Transverse colon (tissue), 4 donors: Measurements from ENCODE around the gene GMPR2. TPM values are rescaled to one million over a fixed set of nuclear protein-coding genes. Genes with fewer than 3 reads are reported as not detected.

ENCODE experiments used
- DNase-seq: peaks from one replicate; pipeline ENCODE4 v3.0.0-alpha.2; 2019
- H3K27ac ChIP-seq, 4 donors: fragments of 200-600 bp; sonication (generic); 2 replicates each; pipeline ENCODE4 v1.5.1; 2016 to 2018; ENCODE audit warnings: inconsistent platforms in 4 of 4
- H3K27me3 ChIP-seq: fragments of 200-600 bp; sonication (generic); 2 replicates; pipeline ENCODE4 v1.5.1; 2017; ENCODE audit warnings: inconsistent platforms
- H3K36me3 ChIP-seq, 4 donors: fragments of 200-600 bp; sonication (generic); 2 replicates each; pipeline ENCODE4 v1.5.1; 2017 to 2019; ENCODE audit warnings: inconsistent platforms in 4 of 4
- H3K4me1 ChIP-seq, 4 donors: fragments of 200-600 bp; sonication (generic); 2 replicates each; pipeline ENCODE4 v1.5.1; 2017 to 2020; ENCODE audit warnings: inconsistent platforms in 4 of 4
- H3K4me3 ChIP-seq, 4 donors: fragments of 200-600 bp; sonication (generic); 1 replicate in 1 of 4; 2 replicates in 3 of 4; pipeline versions ENCODE4 v1.5.1 to v1.6.1; 2017 to 2019; ENCODE audit warnings: inconsistent platforms in 4 of 4
- H3K9me3 ChIP-seq, 2 donors: fragments of 200-600 bp; sonication (generic); 2 replicates each; pipeline ENCODE4 v1.5.1; 2017 to 2019; ENCODE audit warnings: inconsistent platforms in 2 of 2
- CTCF ChIP-seq, 5 experiments: fragments of 200-600 bp in 3 of 5; fragments of 450-650 bp in 2 of 5; sonication (generic) in 3 of 5; IDR thresholded peaks; 1 replicate in 2 of 5; 2 replicates in 3 of 5; pipeline ENCODE4 v1.5.1; 2016 to 2017; ENCODE audit warnings: antibody characterized with exemption in 5 of 5, inconsistent platforms in 3 of 5, mild to moderate bottlenecking in 2 of 5, moderate library complexity in 1 of 5
- EP300 ChIP-seq: sonication (generic); formaldehyde crosslinking; IDR thresholded peaks from one replicate; pipeline ENCODE4 v1.6.1; 2017; ENCODE audit warnings: antibody characterized with exemption, low read depth
- POLR2A ChIP-seq: fragments of 450-650 bp; IDR thresholded peaks from one replicate; pipeline ENCODE4 v1.6.1; 2016; ENCODE audit warnings: antibody characterized with exemption, mild to moderate bottlenecking, moderate library complexity
- POLR2AphosphoS5 ChIP-seq, 3 donors: sonication (generic); formaldehyde crosslinking; IDR thresholded peaks; one replicate each; pipeline ENCODE4 v1.6.1; 2016; ENCODE audit warnings: antibody characterized with exemption in 3 of 3
- WGBS, 2 donors: methylation state at CpG; one replicate each; pipeline ENCODE4 v1.1.5; 2018; ENCODE audit warnings: low coverage in 1 of 2; 5-methylcytosine and 5-hydroxymethylcytosine counted together
- in situ Hi-C, 4 donors: fragments of 200-750 bp; cut with MboI; loops; one replicate each; pipeline versions ENCODE4 v1.15.0 to v1.15.1; 2017; ENCODE audit warnings: low sequenced_read_pairs in 3 of 4, low pct_ligation_motif_present in 1 of 4, low pct_unique_long_range_greater_than_20kb in 1 of 4
- intact Hi-C: fragments of 100-400 bp; cut with DNase I; formaldehyde crosslinking; loops from one replicate; pipeline ENCODE4 v1.15.1; 2023; ENCODE audit warnings: low total_unique reads
- total RNA-seq, 4 donors: library from RNA; depleted of rRNA; stranded (reverse); fragments of >200 nt; gene quantifications; one replicate each; pipeline ENCODE4 v1.1.0, GENCODE V29; 2016

Gene GMPR2
- total RNA-seq, result 10 to 100 TPM in 3 of 4 donors, 1 to 10 TPM in 1; 4.2 to 72.5 (median 46.3) TPM

- no peak for DNase-seq
- Histone ChIP-seq H3K4me3 (peak within 1 kb of the TSS; percentile 55 to 87 (median 74)), H3K9me3 (no peaks in the 10 kb centered on the region), H3K4me1 (peaks cover 16 to 29% (median 23%) of the 10 kb centered on the region in 4 donors), H3K27me3 (no peaks in the 10 kb centered on the region), H3K36me3 (peaks cover 0 to 12% (median 6%) of the 10 kb centered on the region in 4 donors), H3K27ac (peak within 1 kb of the TSS; percentile 86 to 96 (median 92))
- WGBS, 2 donors, result 5 to 71% methylated on average over 1 to 38 of the region's 38 CpGs
- in situ Hi-C loops, result loop anchor here in 3 of 4 donors (25.0 kb wide), 1 partner anchor 204 kb away; the partner anchor contains the start of genes CBLN3 (in 3 of the 3), KHNYN (in 3 of the 3) and SDR39U1 (in 3 of the 3)
- intact Hi-C loops, result loop anchor here (5.0 kb wide), 1 partner anchor 209 kb away; the partner anchor contains the start of gene SDR39U1
- TF ChIP-seq POLR2A (peak; percentile 22), POLR2AphosphoS5 (IDR thresholded peaks at IDR 0.05) (peak in 2 of 3 donors; percentile 61 to 62), EP300 (no peak), CTCF (IDR thresholded peaks at IDR 0.05) (no peak)
These were observed at the start of gene GMPR2 for GRCh38 chr14:24232645-24233537. Gene GMPR2, plus strand, starts transcription at chr14:24232929. Its CDS starts 325 bp downstream, at chr14:24233254.

- intact Hi-C loops (no loop called here), in situ Hi-C loops (no loop called here)
- H3K36me3 ChIP-seq, result peaks cover 0 to 27% (median 0%) of the 10 kb centered on the region in 4 donors
- DNase-seq, result no peak
- WGBS, 2 donors, result 97% methylated on average over 14 of the region's 15 CpGs; no CpG with 5 or more reads in 1 of the 2 donors
- no peak overlapping the region for H3K27ac ChIP-seq
- H3K4me1 ChIP-seq, result peaks cover 12 to 19% (median 14%) of the 10 kb centered on the region in 4 donors
- H3K27me3 ChIP-seq, result no peaks in the 10 kb centered on the region
- no peak for TF ChIP-seq POLR2AphosphoS5 (IDR thresholded peaks at IDR 0.05)
- no peak for TF ChIP-seq CTCF (IDR thresholded peaks at IDR 0.05)
- no peak for TF ChIP-seq EP300
- TF ChIP-seq POLR2A, result no peak
- H3K9me3 ChIP-seq, result no peaks in the 10 kb centered on the region
- H3K4me3 ChIP-seq, result no peak overlapping the region
These were observed 49.7 kb upstream of the GMPR2 start for GRCh38 chr14:24183014-24183481.

GRCh38 chr14:24184104-24184970 is 48.4 kb upstream of the GMPR2 start:
- no peak for DNase-seq
- intact Hi-C loops, result no loop called here
- in situ Hi-C loops, result no loop called here
- Histone ChIP-seq H3K9me3 (no peaks in the 10 kb centered on the region), H3K4me1 (peaks cover 17 to 24% (median 18%) of the 10 kb centered on the region in 4 donors), H3K27me3 (no peaks in the 10 kb centered on the region), H3K4me3 (no peak overlapping the region), H3K27ac (no peak overlapping the region), H3K36me3 (peaks cover 0 to 25% (median 0%) of the 10 kb centered on the region in 4 donors)
- TF ChIP-seq EP300 (no peak), CTCF (IDR thresholded peaks at IDR 0.05) (no peak)
- 88% methylated on average over 19 of the region's 19 CpGs; no CpG with 5 or more reads in 1 of the 2 donors for WGBS, 2 donors
